Measurements from ENCODE around the gene LAMB4. TPM values are rescaled to one million over a fixed set of nuclear protein-coding genes. Genes with fewer than 3 reads are reported as not detected.

The LAMB4 gene
- total RNA-seq, 4 donors from 2014 or later, result 0.75 to 2.6 (median 1.7) TPM; not detected in 1

- H3K9me3 ChIP-seq, result no peaks in the 10 kb centered on the region
- no peak for TF ChIP-seq POLR2AphosphoS5 (IDR thresholded peaks at IDR 0.05)
- no peak for TF ChIP-seq EP300 (IDR thresholded peaks at IDR 0.05)
- TF ChIP-seq CTCF (IDR thresholded peaks at IDR 0.05), result no peak
- TF ChIP-seq POLR2A (IDR thresholded peaks at IDR 0.05; ENCODE audit: low read depth), result no peak
- 100% methylated on average over 1 of the region's 1 CpG for WGBS
- H3K4me1 ChIP-seq, result peaks cover 27 to 72% (median 51%) of the 10 kb centered on the region in 4 donors
- H3K36me3 ChIP-seq, result peaks cover 18 to 83% (median 49%) of the 10 kb centered on the region in 4 donors
- peak overlapping the region in 3 of 4 donors; percentile 1 to 59 (median 49) for H3K27ac ChIP-seq (replicated peaks in 1 of 4)
- no peaks in the 10 kb centered on the region for H3K27me3 ChIP-seq
- H3K4me3 ChIP-seq, result no peak overlapping the region
- no peak for DNase-seq (ENCODE audit: extremely low spot score)
- intact Hi-C loops (cut with DNase I), result no loop called here
Observed at GRCh38 chr7:107976620-107977019, 153.5 kb downstream of the LAMB4 start.

- Histone ChIP-seq H3K36me3 (peaks cover 18 to 82% (median 50%) of the 10 kb centered on the region in 4 donors), H3K27me3 (no peaks in the 10 kb centered on the region), H3K4me1 (peaks cover 38 to 72% (median 53%) of the 10 kb centered on the region in 4 donors), H3K27ac (replicated peaks in 1 of 4) (peak overlapping the region in 2 of 4 donors; percentile 76 to 84), H3K4me3 (no peak overlapping the region), H3K9me3 (no peaks in the 10 kb centered on the region)
- DNase-seq (ENCODE audit: extremely low spot score), result no peak
- WGBS, result 87% methylated on average over 13 of the region's 13 CpGs
- intact Hi-C loops (cut with DNase I), result no loop called here
- TF ChIP-seq CTCF (IDR thresholded peaks at IDR 0.05) (no peak), EP300 (IDR thresholded peaks at IDR 0.05) (no peak), POLR2A (IDR thresholded peaks at IDR 0.05; ENCODE audit: low read depth) (no peak)
Observed at GRCh38 chr7:107975394-107976013, 154.7 kb downstream of the LAMB4 start.

- Histone ChIP-seq H3K9me3 (no peaks in the 10 kb centered on the region), H3K4me1 (peaks cover 48 to 73% (median 55%) of the 10 kb centered on the region in 4 donors), H3K36me3 (peaks cover 18 to 66% (median 40%) of the 10 kb centered on the region in 4 donors), H3K4me3 (no peak overlapping the region), H3K27me3 (no peaks in the 10 kb centered on the region), H3K27ac (replicated peaks in 1 of 4) (peak overlapping the region; percentile 76 to 87 (median 82))
- no peak for DNase-seq (ENCODE audit: extremely low spot score)
- intact Hi-C loops (cut with DNase I), result no loop called here
- TF ChIP-seq CTCF (IDR thresholded peaks at IDR 0.05) (no peak), POLR2AphosphoS5 (IDR thresholded peaks at IDR 0.05) (no peak), POLR2A (IDR thresholded peaks at IDR 0.05; ENCODE audit: low read depth) (no peak), EP300 (IDR thresholded peaks at IDR 0.05) (no peak)
Observed at GRCh38 chr7:107973861-107974260, 156.3 kb downstream of the LAMB4 start.

Small RNA genes within 50 kb of the gene (small RNA-seq; reads per million reads assigned to genes)
- gene RF00012, result 0 reads per million in 3 donors

Other genes with a start within 250 kb of the LAMB4 start
- 100 to 1,000 TPM in 3 of 4 donors, 10 to 100 TPM in 1; 99.9 to 135 (median 119) TPM for gene DLD, start 239.2 kb downstream of the LAMB4 start, total RNA-seq
- gene LAMB1, start 127.2 kb downstream of the LAMB4 start, total RNA-seq, result 100 to 1,000 TPM; 167 to 240 (median 219) TPM

Data from esophagus muscularis mucosa (tissue), 4 donors.